A549 (cell line): Measurements from ENCODE around the gene GHRHR. TPM values are rescaled to one million over a fixed set of nuclear protein-coding genes. Genes with fewer than 3 reads are reported as not detected.

Experiments
- ATAC-seq, 2 experiments: fragments of 200-7000 bp in 1 of 2; fragments of >200 bp in 1 of 2; cut with Nextera tagmentation in 1 of 2; cut with Tn5 transposase in 1 of 2; 3 replicates each; pipeline versions ENCODE4 v1.8.0 to v1.9.1; 2018 to 2020; ENCODE audit warnings: mild to moderate bottlenecking in 1 of 2, moderate library complexity in 1 of 2
- CTCF ChIA-PET: fragments of 300-600 bp; sonication (Branson Sonifier 250); formaldehyde crosslinking; extraction: SDS; loops from one replicate; lab custom pipeline; 2021; ENCODE audit warnings: antibody characterized with exemption, inconsistent platforms; lab: Yijun Ruan, JAX
- POLR2A ChIA-PET: fragments of 350-600 bp; formaldehyde crosslinking; extraction: SDS; loops from one replicate; lab custom pipeline; 2021; ENCODE audit warnings: antibody characterized with exemption, inconsistent platforms; lab: Yijun Ruan, JAX
- DNase-seq, 2 experiments: peaks; one replicate each; pipeline versions ENCODE4 v3.0.0 to v3.0.0-alpha.2; 2011 to 2016; ENCODE audit warnings: low read depth in 1 of 2, low spot score in 1 of 2
- FAIRE-seq: peaks from 2 replicates; lab custom pipeline; 2011; peaks lifted over from hg19 to GRCh38; lab: Jason Lieb, UNC
- H3K27ac ChIP-seq, 2 experiments: fragments of >200 bp; sonication (Bioruptor Twin); formaldehyde crosslinking; 3 replicates each; pipeline ENCODE4 v1.5.1; 2016 to 2017
- H3K4me1 ChIP-seq: fragments of >200 bp; sonication (Bioruptor Twin); formaldehyde crosslinking; 3 replicates; pipeline ENCODE4 v1.6.1; 2016
- H3K4me2 ChIP-seq: fragments of >200 bp; sonication (Bioruptor Twin); formaldehyde crosslinking; 3 replicates; pipeline ENCODE4 v1.6.1; 2016
- H3K4me3 ChIP-seq: fragments of >200 bp; sonication (Bioruptor Twin); formaldehyde crosslinking; 3 replicates; pipeline ENCODE4 v1.5.1; 2016
- H3K9me3 ChIP-seq: fragments of >200 bp; sonication (Bioruptor Twin); formaldehyde crosslinking; 3 replicates; pipeline ENCODE4 v1.6.1; 2016
- BHLHE40 ChIP-seq: IDR thresholded peaks from 2 replicates; pipeline ENCODE4 v1.6.1; 2012; ENCODE audit warnings: low read depth, low read length, inconsistent platforms
- CBX8 ChIP-seq: fragments of 200-600 bp; sonication (generic); IDR thresholded peaks from 2 replicates; pipeline ENCODE4 v1.6.1; 2016
- CTCF ChIP-seq: fragments of >200 bp; sonication (Bioruptor Twin); formaldehyde crosslinking; IDR thresholded peaks from 3 replicates; pipeline ENCODE4 v1.5.1; 2016
- E2F6 ChIP-seq: IDR thresholded peaks from 2 replicates; pipeline ENCODE4 v1.6.1; 2012; ENCODE audit warnings: low read depth, borderline replicate concordance
- EHF ChIP-seq: fragments of 250-450 bp; sonication (Bioruptor Pico); IDR thresholded peaks from 2 replicates; pipeline ENCODE4 v1.5.0; 2020; ENCODE audit warnings: mild to moderate bottlenecking
- ESRRA ChIP-seq: fragments of 150-350 bp; IDR thresholded peaks from 2 replicates; pipeline ENCODE4 v1.6.1; 2014; ENCODE audit warnings: mild to moderate bottlenecking, low read length, borderline replicate concordance
- FOSB ChIP-seq: fragments of 250-450 bp; sonication (Bioruptor Pico); IDR thresholded peaks from 2 replicates; pipeline ENCODE4 v1.5.0; 2020; ENCODE audit warnings: mild to moderate bottlenecking, moderate library complexity
- HDAC2 ChIP-seq: fragments of 200-600 bp; sonication (generic); IDR thresholded peaks from 2 replicates; pipeline ENCODE4 v1.6.1; 2016
- HOXA7 ChIP-seq: fragments of 250-450 bp; sonication (Bioruptor Pico); IDR thresholded peaks from 2 replicates; pipeline ENCODE4 v1.5.0; 2020; ENCODE audit warnings: mild to moderate bottlenecking, moderate library complexity
- HOXB5 ChIP-seq: fragments of 250-450 bp; sonication (Bioruptor Pico); IDR thresholded peaks from 2 replicates; pipeline ENCODE4 v1.5.0; 2020; ENCODE audit warnings: mild to moderate bottlenecking, moderate library complexity
- KDM5A ChIP-seq: fragments of 200-600 bp; sonication (generic); IDR thresholded peaks from 2 replicates; pipeline ENCODE4 v1.6.1; 2016; ENCODE audit warnings: antibody characterized with exemption, mild to moderate bottlenecking
- MAZ ChIP-seq: fragments of 150-350 bp; IDR thresholded peaks from 2 replicates; pipeline ENCODE4 v1.6.1; 2014; ENCODE audit warnings: antibody characterized with exemption, low read depth, low read length, borderline replicate concordance
- NPAS2 ChIP-seq: fragments of 250-450 bp; sonication (Bioruptor Pico); IDR thresholded peaks from 2 replicates; pipeline ENCODE4 v1.8.0; 2022; ENCODE audit warnings: mild to moderate bottlenecking, moderate library complexity, borderline replicate concordance
- POLR2A ChIP-seq: IDR thresholded peaks from 2 replicates; pipeline ENCODE4 v1.6.1; 2012; ENCODE audit warnings: mild to moderate bottlenecking, low read length
- POLR2AphosphoS2 ChIP-seq: conservative IDR thresholded peaks from 2 replicates; pipeline ENCODE4 v1.6.1; 2012; ENCODE audit warnings: low read length, improper control_type of control experiment, inconsistent platforms
- RARB ChIP-seq: fragments of 250-450 bp; sonication (Bioruptor Pico); IDR thresholded peaks from 2 replicates; pipeline ENCODE4 v1.8.0; 2021; ENCODE audit warnings: mild to moderate bottlenecking, moderate library complexity
- RCOR1 ChIP-seq: fragments of 150-350 bp; IDR thresholded peaks from 2 replicates; pipeline ENCODE4 v1.6.1; 2014; ENCODE audit warnings: antibody characterized with exemption, low read length, low read depth
- RFX5 ChIP-seq: fragments of 450-650 bp; IDR thresholded peaks from 2 replicates; pipeline ENCODE4 v1.7.1; 2014; ENCODE audit warnings: antibody characterized with exemption, mild to moderate bottlenecking, moderate library complexity
- RNF2 ChIP-seq: fragments of 200-600 bp; sonication (generic); IDR thresholded peaks from 2 replicates; pipeline ENCODE4 v1.6.1; 2016; ENCODE audit warnings: low read depth, mild to moderate bottlenecking, antibody characterized with exemption, moderate library complexity, borderline replicate concordance
- SREBF2 ChIP-seq: fragments of 450-650 bp; IDR thresholded peaks from 2 replicates; pipeline ENCODE4 v1.6.1; 2014; ENCODE audit warnings: mild to moderate bottlenecking, moderate library complexity
- TFCP2L1 ChIP-seq: fragments of 250-450 bp; sonication (Bioruptor Pico); IDR thresholded peaks from 2 replicates; pipeline ENCODE4 v1.5.0; 2021; ENCODE audit warnings: mild to moderate bottlenecking
- ZSCAN20 ChIP-seq: fragments of 250-450 bp; sonication (Bioruptor Pico); IDR thresholded peaks from 2 replicates; pipeline ENCODE4 v1.8.0; 2022; ENCODE audit warnings: mild to moderate bottlenecking, moderate library complexity
- WGBS: methylation state at CpG from one replicate; pipeline ENCODE4 v1.1.6; 2017; ENCODE audit errors: missing lambda C conversion rate; 5-methylcytosine and 5-hydroxymethylcytosine counted together
- polyA plus RNA-seq, 4 experiments: library from polyadenylated mRNA; depleted of rRNA in 3 of 4; stranded (reverse); fragments of >200 nt; fragmentation: RNase III in 1 of 4; extraction: RNeasy Plus Mini Kit Qiagen cat#74134 plus additional on column Dnase treatment in 1 of 4; gene quantifications; 2 replicates in 3 of 4; 3 replicates in 1 of 4; pipeline ENCODE4 v1.2.3, GENCODE V29; 2011 to 2017
- TF ChIP-seq, protein P1 (sequence below): IDR thresholded peaks from 2 replicates; pipeline ENCODE4 v1.6.1; 2012
- TF ChIP-seq, protein P2 (sequence below): fragments of 250-450 bp; sonication (Bioruptor Pico); IDR thresholded peaks from 2 replicates; pipeline ENCODE4 v1.5.0; 2021; ENCODE audit warnings: mild to moderate bottlenecking, moderate library complexity, borderline replicate concordance
- TF ChIP-seq, protein P3 (sequence below): fragments of 250-450 bp; sonication (Bioruptor Pico); IDR thresholded peaks from 2 replicates; pipeline ENCODE4 v1.5.0; 2020; ENCODE audit warnings: low read depth, mild to moderate bottlenecking, moderate library complexity
- TF ChIP-seq, protein P4 (sequence below): IDR thresholded peaks from 2 replicates; pipeline ENCODE4 v1.6.1; 2012

Gene GHRHR
- polyA plus RNA-seq, 2 of the 4 experiments (the other 2 are of a cell fraction) = not detected

DNA sequence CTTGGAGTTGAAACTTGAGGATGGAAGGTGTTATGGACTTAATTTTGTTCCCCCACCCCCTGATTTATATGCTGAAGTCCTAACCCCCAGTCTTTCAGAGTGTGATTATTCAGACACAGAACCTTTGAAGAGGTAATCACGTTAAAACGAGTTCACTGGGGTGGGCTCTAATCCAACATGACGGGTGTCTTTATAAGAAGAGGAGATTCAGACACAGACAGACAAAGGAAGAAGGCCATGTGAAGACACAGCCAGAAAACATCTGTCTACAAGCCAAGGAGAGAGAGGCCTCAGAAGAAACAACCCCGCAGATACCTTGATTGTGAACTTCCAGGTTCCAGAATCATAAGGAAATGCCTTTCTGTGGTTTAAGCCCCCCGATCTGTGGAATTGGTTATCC lies 37.0 kb downstream of the GHRHR start:
- Histone ChIP-seq H3K4me3 (no peak overlapping the region), H3K4me2 (no peak overlapping the region), H3K4me1 (no peaks in the 10 kb centered on the region), H3K27ac (no peak overlapping the region), H3K9me3 (no peaks in the 10 kb centered on the region)
- DNase-seq (no peak), FAIRE-seq (no peak), ATAC-seq (no peak)
- CTCF ChIA-PET = interaction anchor here (1.9 kb wide), 1 partner anchor 17 kb away, joined by 8 read pairs; no protein-coding TSS in a partner anchor
- WGBS = 16% methylated on average over 5 of the region's 5 CpGs
- POLR2A ChIA-PET = no interaction called here
- TF ChIP-seq, protein P1, sequence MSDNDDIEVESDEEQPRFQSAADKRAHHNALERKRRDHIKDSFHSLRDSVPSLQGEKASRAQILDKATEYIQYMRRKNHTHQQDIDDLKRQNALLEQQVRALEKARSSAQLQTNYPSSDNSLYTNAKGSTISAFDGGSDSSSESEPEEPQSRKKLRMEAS = no peak
- no peak for TF ChIP-seq HOXB5 (CRISPR knock-in tag)
- no peak for TF ChIP-seq E2F6
- no peak for TF ChIP-seq HOXA7 (CRISPR knock-in tag)
- TF ChIP-seq BHLHE40 = no peak
- TF ChIP-seq RARB (CRISPR knock-in tag) = no peak
- no peak for TF ChIP-seq FOSB (CRISPR knock-in tag)
- TF ChIP-seq ZSCAN20 (CRISPR knock-in tag) = no peak
- no peak for TF ChIP-seq CTCF
- TF ChIP-seq HDAC2 = no peak
- TF ChIP-seq ESRRA = no peak
- no peak for TF ChIP-seq RFX5
- TF ChIP-seq MAZ = no peak
- TF ChIP-seq RCOR1 = no peak
- TF ChIP-seq, all 56 proteins: peak for 0

GRCh38 chr7:31002256-31002655 lies 38.5 kb downstream of the GHRHR start:
- TF ChIP-seq EHF (no peak), CTCF (no peak), RFX5 (no peak), CBX8 (no peak), NPAS2 (no peak), POLR2AphosphoS2 (no peak), SREBF2 (no peak), RNF2 (no peak), POLR2A (no peak), KDM5A (no peak), RARB (CRISPR knock-in tag) (no peak), TFCP2L1 (CRISPR knock-in tag) (no peak)
- TF ChIP-seq, protein P2, sequence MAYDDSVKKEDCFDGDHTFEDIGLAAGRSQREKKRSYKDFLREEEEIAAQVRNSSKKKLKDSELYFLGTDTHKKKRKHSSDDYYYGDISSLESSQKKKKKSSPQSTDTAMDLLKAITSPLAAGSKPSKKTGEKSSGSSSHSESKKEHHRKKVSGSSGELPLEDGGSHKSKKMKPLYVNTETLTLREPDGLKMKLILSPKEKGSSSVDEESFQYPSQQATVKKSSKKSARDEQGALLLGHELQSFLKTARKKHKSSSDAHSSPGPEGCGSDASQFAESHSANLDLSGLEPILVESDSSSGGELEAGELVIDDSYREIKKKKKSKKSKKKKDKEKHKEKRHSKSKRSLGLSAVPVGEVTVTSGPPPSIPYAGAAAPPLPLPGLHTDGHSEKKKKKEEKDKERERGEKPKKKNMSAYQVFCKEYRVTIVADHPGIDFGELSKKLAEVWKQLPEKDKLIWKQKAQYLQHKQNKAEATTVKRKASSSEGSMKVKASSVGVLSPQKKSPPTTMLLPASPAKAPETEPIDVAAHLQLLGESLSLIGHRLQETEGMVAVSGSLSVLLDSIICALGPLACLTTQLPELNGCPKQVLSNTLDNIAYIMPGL (CRISPR knock-in tag) = no peak
- TF ChIP-seq, protein P3, sequence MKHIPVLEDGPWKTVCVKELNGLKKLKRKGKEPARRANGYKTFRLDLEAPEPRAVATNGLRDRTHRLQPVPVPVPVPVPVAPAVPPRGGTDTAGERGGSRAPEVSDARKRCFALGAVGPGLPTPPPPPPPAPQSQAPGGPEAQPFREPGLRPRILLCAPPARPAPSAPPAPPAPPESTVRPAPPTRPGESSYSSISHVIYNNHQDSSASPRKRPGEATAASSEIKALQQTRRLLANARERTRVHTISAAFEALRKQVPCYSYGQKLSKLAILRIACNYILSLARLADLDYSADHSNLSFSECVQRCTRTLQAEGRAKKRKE (CRISPR knock-in tag) = no peak
- TF ChIP-seq, protein P4, sequence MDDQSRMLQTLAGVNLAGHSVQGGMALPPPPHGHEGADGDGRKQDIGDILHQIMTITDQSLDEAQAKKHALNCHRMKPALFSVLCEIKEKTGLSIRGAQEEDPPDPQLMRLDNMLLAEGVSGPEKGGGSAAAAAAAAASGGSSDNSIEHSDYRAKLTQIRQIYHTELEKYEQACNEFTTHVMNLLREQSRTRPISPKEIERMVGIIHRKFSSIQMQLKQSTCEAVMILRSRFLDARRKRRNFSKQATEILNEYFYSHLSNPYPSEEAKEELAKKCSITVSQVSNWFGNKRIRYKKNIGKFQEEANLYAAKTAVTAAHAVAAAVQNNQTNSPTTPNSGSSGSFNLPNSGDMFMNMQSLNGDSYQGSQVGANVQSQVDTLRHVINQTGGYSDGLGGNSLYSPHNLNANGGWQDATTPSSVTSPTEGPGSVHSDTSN = no peak
- TF ChIP-seq, all 56 proteins: peak for 0
- Histone ChIP-seq H3K4me2 (no peak overlapping the region), H3K4me3 (no peak overlapping the region), H3K9me3 (no peaks in the 10 kb centered on the region), H3K4me1 (no peaks in the 10 kb centered on the region), H3K27ac (no peak overlapping the region)
- ATAC-seq = no peak
- 54% methylated on average over 6 of the region's 6 CpGs for WGBS
- FAIRE-seq = no peak
- POLR2A ChIA-PET = no interaction called here
- no peak for DNase-seq
- CTCF ChIA-PET = interaction anchor here (1.9 kb wide), 1 partner anchor 19 kb away, joined by 8 read pairs; no protein-coding TSS in a partner anchor
